ENCODE results near the gene GALNT2.

DNA sequence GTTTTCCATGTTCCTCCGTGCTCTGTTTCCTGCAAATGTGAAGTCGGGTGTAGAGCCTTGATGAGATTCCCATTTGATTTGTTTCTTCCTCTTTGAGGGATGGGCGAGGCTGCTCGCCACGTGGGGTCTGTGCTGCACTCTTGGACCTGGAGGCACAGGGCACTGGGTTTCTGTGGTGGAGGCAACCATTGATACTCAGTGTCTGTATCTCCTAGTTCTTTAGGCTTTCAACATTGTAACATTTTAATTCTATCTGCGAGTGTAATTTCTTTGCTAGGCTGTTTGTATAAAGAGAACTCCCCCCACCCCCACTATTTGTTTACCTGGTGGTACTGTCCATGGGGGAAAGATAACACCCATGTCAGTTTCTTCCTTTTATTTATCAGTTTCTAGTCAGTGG is 52.3 kb downstream of the GALNT2 start:
- TF ChIP-seq, protein P1, sequence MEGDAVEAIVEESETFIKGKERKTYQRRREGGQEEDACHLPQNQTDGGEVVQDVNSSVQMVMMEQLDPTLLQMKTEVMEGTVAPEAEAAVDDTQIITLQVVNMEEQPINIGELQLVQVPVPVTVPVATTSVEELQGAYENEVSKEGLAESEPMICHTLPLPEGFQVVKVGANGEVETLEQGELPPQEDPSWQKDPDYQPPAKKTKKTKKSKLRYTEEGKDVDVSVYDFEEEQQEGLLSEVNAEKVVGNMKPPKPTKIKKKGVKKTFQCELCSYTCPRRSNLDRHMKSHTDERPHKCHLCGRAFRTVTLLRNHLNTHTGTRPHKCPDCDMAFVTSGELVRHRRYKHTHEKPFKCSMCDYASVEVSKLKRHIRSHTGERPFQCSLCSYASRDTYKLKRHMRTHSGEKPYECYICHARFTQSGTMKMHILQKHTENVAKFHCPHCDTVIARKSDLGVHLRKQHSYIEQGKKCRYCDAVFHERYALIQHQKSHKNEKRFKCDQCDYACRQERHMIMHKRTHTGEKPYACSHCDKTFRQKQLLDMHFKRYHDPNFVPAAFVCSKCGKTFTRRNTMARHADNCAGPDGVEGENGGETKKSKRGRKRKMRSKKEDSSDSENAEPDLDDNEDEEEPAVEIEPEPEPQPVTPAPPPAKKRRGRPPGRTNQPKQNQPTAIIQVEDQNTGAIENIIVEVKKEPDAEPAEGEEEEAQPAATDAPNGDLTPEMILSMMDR (IDR thresholded peaks at IDR 0.05; ENCODE audit: borderline replicate concordance, extremely low read depth, low read length, poor library complexity, severe bottlenecking): no peak
- no peak for TF ChIP-seq EZH2 (IDR thresholded peaks at IDR 0.05; ENCODE audit: borderline replicate concordance, low read depth, low read length, severe bottlenecking)

Data from DND-41 (cell line).